Endometrial microvascular endothelial cells (primary cell): Measurements from ENCODE around the gene SALL3. TPM values are rescaled to one million over a fixed set of nuclear protein-coding genes. Genes with fewer than 3 reads are reported as not detected.

Source experiments
- in situ Hi-C: cut with HindIII; loops from 2 replicates; pipeline ENCODE4 v1.10.0; 2017; ENCODE audit warnings: low sequenced_read_pairs, low pct_unique_long_range_greater_than_20kb; ENCODE audit errors: inconsistent ontology term
- total RNA-seq: library from RNA; depleted of rRNA; stranded (reverse); fragments of >200 nt; gene quantifications from one replicate; pipeline ENCODE4 v1.2.3, GENCODE V29; 2015; ENCODE audit errors: inconsistent ontology term

SALL3 gene
- total RNA-seq, 1 donor from 2014 or later: not detected

GRCh38 chr18:79043288-79043687, 63.7 kb downstream of the SALL3 start:
- in situ Hi-C loops: no loop called here

GRCh38 chr18:79046522-79046921, 66.9 kb downstream of the SALL3 start:
- in situ Hi-C loops: no loop called here

GRCh38 chr18:79047556-79048244, 68.1 kb downstream of the SALL3 start:
- in situ Hi-C loops: no loop called here

- in situ Hi-C loops: no loop called here
Measured at GRCh38 chr18:79048245-79048632, 68.6 kb downstream of the SALL3 start.

- in situ Hi-C loops: no loop called here
Measured at GRCh38 chr18:79049506-79049905, 69.9 kb downstream of the SALL3 start.

Other genes with a start within 250 kb of the SALL3 start
- gene ATP9B, start 89.6 kb downstream of the SALL3 start, total RNA-seq: 9.5 TPM